A673 (cell line): ENCODE data around the gene LSM10. TPM values are rescaled to one million over a fixed set of nuclear protein-coding genes. Genes with fewer than 3 reads are reported as not detected.

Experiments
- BruUV-seq: library from RNA; stranded (reverse); fragments of 400-500 nt; replicated peaks from 2 replicates; lab custom pipeline; 2021; lab: Mats Ljungman, UMichigan
- CTCF ChIA-PET: fragments of 300-600 bp; sonication (Branson Sonifier 250); formaldehyde crosslinking; loops from one replicate; lab custom pipeline; 2022; ENCODE audit warnings: antibody characterized with exemption; lab: Charles Lee
- POLR2A ChIA-PET: fragments of 300-600 bp; sonication (Branson Sonifier 250); formaldehyde crosslinking; loops from one replicate; lab custom pipeline; 2022; ENCODE audit warnings: antibody characterized with exemption; ENCODE audit not compliant: low non-redundant PET; lab: Charles Lee
- DNase-seq: peaks from one replicate; pipeline ENCODE4 v3.0.0-alpha.2; 2015; ENCODE audit warnings: low spot score
- H3K27ac ChIP-seq: fragments of 200-600 bp; sonication (generic); 2 replicates; pipeline ENCODE4 v1.5.1; 2016; ENCODE audit warnings: mixed run types, low read depth, mild to moderate bottlenecking, mixed read lengths, antibody characterized with exemption, low read length; ENCODE audit not compliant: poor library complexity, severe bottlenecking
- H3K27me3 ChIP-seq: fragments of 200-600 bp; sonication (generic); replicated peaks from 2 replicates; pipeline ENCODE4 v1.6.1; 2017; ENCODE audit warnings: mixed run types, low read depth, mild to moderate bottlenecking, mixed read lengths, antibody characterized with exemption, low read length; ENCODE audit not compliant: insufficient read depth, poor library complexity
- H3K36me3 ChIP-seq: fragments of 200-600 bp; sonication (generic); 2 replicates; pipeline ENCODE4 v1.6.1; 2016; ENCODE audit warnings: mixed run types, mild to moderate bottlenecking, mixed read lengths, antibody characterized with exemption, low read length; ENCODE audit not compliant: insufficient read depth, poor library complexity, severe bottlenecking
- H3K4me1 ChIP-seq: fragments of 200-600 bp; sonication (generic); 2 replicates; pipeline ENCODE4 v1.6.1; 2017; ENCODE audit warnings: mixed run types, mild to moderate bottlenecking, mixed read lengths, antibody characterized with exemption, low read length; ENCODE audit not compliant: insufficient read depth, poor library complexity, severe bottlenecking
- H3K4me3 ChIP-seq: fragments of 200-600 bp; sonication (generic); 2 replicates; pipeline ENCODE4 v1.5.1; 2016; ENCODE audit warnings: low read depth, mixed run types, mild to moderate bottlenecking, mixed read lengths, low read length; ENCODE audit not compliant: poor library complexity, severe bottlenecking
- H3K9me3 ChIP-seq: fragments of 200-600 bp; sonication (generic); 2 replicates; pipeline ENCODE4 v1.6.1; 2016; ENCODE audit warnings: mixed run types, low read depth, mild to moderate bottlenecking, mixed read lengths, antibody characterized with exemption, low read length; ENCODE audit not compliant: poor library complexity, severe bottlenecking
- EZH2 ChIP-seq: fragments of 200-600 bp; sonication (generic); IDR thresholded peaks from 2 replicates; pipeline ENCODE4 v1.6.1; 2017; ENCODE audit warnings: borderline replicate concordance, low read depth, mild to moderate bottlenecking, mixed read lengths, antibody characterized with exemption, low read length; ENCODE audit not compliant: poor library complexity, severe bottlenecking
- intact Hi-C: fragments of 100-400 bp; cut with micrococcal nuclease; formaldehyde crosslinking; loops from one replicate; pipeline ENCODE4 v1.10.0; 2022; ENCODE audit not compliant: unreplicated experiment
- total RNA-seq: library from RNA; stranded (reverse); gene quantifications from 2 replicates; pipeline ENCODE4 v1.2.3, GENCODE V29; 2021
- TF ChIP-seq, protein P1 (sequence below): fragments of 300-800, 200-600 bp; sonication (generic); conservative IDR thresholded peaks from 2 replicates; pipeline ENCODE4 v1.5.1; 2017; ENCODE audit warnings: low read depth, mild to moderate bottlenecking, antibody characterized with exemption, low read length, moderate library complexity, mixed read lengths

Gene LSM10
- total RNA-seq, 1 experiment from 2014 or later: 68.0 TPM

DNA sequence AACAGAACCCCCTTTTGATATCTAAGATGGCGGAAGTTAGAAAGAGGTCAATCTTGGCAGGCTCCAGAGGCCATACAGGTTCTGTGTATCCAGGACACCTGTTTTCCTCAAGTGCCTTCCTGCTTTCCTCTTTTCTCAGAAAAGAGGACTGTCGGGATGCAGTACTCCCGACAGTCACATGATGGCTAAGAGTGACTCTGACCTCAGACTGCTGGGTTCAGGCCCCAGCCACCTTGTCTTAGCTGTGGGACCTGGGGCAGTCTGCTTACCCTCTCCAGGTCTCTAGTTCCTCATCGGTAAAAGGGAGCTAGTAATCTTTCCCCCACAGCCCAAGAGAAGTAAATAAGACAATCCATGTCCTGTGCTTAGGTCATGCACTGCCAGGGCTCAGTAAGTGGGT is 41.9 kb downstream of the LSM10 start:
- no peak for DNase-seq
- no peaks in the 10 kb centered on the region for H3K9me3 ChIP-seq
- CTCF ChIA-PET: no interaction called here
- no TSS peak for BruUV-seq
- intact Hi-C loops: no loop called here
- peaks cover 48% of the 10 kb centered on the region for H3K36me3 ChIP-seq
- TF ChIP-seq, protein P1, sequence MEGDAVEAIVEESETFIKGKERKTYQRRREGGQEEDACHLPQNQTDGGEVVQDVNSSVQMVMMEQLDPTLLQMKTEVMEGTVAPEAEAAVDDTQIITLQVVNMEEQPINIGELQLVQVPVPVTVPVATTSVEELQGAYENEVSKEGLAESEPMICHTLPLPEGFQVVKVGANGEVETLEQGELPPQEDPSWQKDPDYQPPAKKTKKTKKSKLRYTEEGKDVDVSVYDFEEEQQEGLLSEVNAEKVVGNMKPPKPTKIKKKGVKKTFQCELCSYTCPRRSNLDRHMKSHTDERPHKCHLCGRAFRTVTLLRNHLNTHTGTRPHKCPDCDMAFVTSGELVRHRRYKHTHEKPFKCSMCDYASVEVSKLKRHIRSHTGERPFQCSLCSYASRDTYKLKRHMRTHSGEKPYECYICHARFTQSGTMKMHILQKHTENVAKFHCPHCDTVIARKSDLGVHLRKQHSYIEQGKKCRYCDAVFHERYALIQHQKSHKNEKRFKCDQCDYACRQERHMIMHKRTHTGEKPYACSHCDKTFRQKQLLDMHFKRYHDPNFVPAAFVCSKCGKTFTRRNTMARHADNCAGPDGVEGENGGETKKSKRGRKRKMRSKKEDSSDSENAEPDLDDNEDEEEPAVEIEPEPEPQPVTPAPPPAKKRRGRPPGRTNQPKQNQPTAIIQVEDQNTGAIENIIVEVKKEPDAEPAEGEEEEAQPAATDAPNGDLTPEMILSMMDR: no peak
- TF ChIP-seq EZH2: no peak
- no peaks in the 10 kb centered on the region for H3K27me3 ChIP-seq
- POLR2A ChIA-PET: no interaction called here
- no peak overlapping the region for H3K27ac ChIP-seq
- peaks cover 21% of the 10 kb centered on the region for H3K4me1 ChIP-seq
- H3K4me3 ChIP-seq: no peak overlapping the region

DNA sequence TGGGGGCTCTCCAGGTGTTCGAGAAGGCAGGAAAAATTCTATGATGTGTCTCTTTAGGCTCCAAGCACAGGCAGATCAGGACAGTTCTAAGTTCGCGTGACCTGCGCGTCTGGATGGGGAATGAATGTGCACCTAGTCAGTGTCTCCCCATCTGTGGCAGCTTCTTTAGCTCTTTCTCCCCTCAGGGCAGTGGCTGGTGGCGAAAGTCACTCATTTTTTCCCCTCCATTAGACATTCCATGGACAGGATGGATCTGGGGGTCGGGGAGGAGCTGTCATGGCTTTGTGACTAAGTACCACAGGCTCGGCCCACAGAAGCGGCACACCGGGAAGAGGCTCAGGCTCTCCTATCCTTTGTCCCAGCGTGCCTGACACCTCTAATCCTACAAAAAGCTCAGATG is 43.2 kb downstream of the LSM10 start:
- no TSS peak for BruUV-seq
- intact Hi-C loops: no loop called here
- no peak for DNase-seq
- peaks cover 19% of the 10 kb centered on the region for H3K4me1 ChIP-seq
- ChIA-PET CTCF (no interaction called here), POLR2A (no interaction called here)
- no peaks in the 10 kb centered on the region for H3K9me3 ChIP-seq
- H3K27me3 ChIP-seq: no peaks in the 10 kb centered on the region
- peaks cover 50% of the 10 kb centered on the region for H3K36me3 ChIP-seq
- H3K27ac ChIP-seq: no peak overlapping the region
- TF ChIP-seq, protein P1: no peak
- TF ChIP-seq EZH2: no peak
- H3K4me3 ChIP-seq: no peak overlapping the region

DNA sequence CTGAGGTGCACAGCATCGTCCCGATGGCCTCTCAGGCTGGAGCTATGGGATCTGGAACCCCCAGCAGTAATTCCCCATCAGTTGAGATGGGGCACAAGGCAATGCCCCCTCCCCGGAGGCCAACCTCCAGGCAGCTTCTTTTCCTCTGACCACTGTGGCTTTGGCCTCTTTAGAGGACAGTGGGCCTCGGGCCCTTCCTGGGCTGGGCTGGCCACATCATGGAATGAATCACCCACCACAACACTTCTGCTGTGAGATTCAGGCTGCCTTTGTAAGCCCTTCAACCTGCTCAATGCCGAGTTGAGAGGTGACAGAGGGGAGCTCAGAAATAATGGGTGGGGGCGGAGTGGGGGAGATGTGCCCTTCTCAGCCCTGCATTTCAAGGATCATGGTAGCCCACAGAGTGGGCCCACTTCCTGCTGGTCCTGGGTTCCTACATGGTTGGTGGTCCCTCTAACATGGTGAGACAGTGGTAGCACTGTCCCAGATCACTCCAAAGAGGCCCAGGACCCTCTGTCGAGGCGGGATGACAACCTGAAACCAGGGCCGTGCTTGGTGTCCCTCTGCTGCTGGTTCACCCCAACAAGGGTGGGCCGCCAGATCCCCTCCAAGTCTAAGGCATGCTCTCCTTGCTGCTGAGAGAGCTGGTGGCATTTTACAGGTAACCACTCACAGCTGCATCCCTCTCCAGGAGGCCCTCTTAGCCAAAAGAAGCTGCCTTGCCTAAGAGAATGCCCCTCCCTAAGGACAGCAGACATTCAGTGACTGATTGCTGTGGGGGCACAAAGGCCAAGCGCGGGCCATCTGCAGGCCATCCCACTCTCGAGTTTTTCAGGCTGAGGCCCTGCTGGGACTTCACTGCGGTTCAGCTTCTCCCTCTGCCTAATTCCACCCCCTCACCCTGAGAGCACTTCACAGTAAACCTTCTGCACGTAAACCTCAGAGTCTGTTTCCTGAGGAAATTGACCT is 44.5 kb downstream of the LSM10 start:
- ChIA-PET POLR2A (no interaction called here), CTCF (no interaction called here)
- H3K27ac ChIP-seq: no peak overlapping the region
- no peak for DNase-seq
- intact Hi-C loops: no loop called here
- TF ChIP-seq, protein P1: no peak
- TF ChIP-seq EZH2: no peak
- H3K4me3 ChIP-seq: no peak overlapping the region
- H3K9me3 ChIP-seq: no peaks in the 10 kb centered on the region
- peaks cover 19% of the 10 kb centered on the region for H3K4me1 ChIP-seq
- no peaks in the 10 kb centered on the region for H3K27me3 ChIP-seq
- peaks cover 53% of the 10 kb centered on the region for H3K36me3 ChIP-seq
- BruUV-seq: no TSS peak
